Neural progenitor cell (in vitro differentiated cells): Measurements from ENCODE around the gene DIO3. TPM values are rescaled to one million over a fixed set of nuclear protein-coding genes. Genes with fewer than 3 reads are reported as not detected.

Experiments used
- DNase-seq: peaks from one replicate; pipeline ENCODE4 v3.0.0-alpha.2; 2016; ENCODE audit warnings: low spot score
- H2AFZ ChIP-seq: fragments of 200-600 bp; sonication (generic); replicated peaks from 2 replicates; pipeline ENCODE4 v1.6.1; 2016; ENCODE audit warnings: antibody characterized with exemption
- H3F3A ChIP-seq: fragments of 200-600 bp; sonication (generic); 2 replicates; pipeline ENCODE4 v1.6.1; 2016; ENCODE audit warnings: antibody characterized with exemption, low read depth
- H3K27ac ChIP-seq: fragments of 200-600 bp; sonication (generic); 2 replicates; pipeline ENCODE4 v1.5.1; 2016; ENCODE audit warnings: mild to moderate bottlenecking
- H3K27me3 ChIP-seq: fragments of 200-600 bp; sonication (generic); 2 replicates; pipeline ENCODE4 v1.6.1; 2016; ENCODE audit warnings: mild to moderate bottlenecking, moderate library complexity
- H3K36me3 ChIP-seq: fragments of 200-600 bp; sonication (generic); 2 replicates; pipeline ENCODE4 v1.5.1; 2016
- H3K4me1 ChIP-seq: fragments of 200-600 bp; sonication (generic); 2 replicates; pipeline ENCODE4 v1.6.1; 2016; ENCODE audit warnings: mixed run types
- H3K4me2 ChIP-seq: fragments of 200-600 bp; sonication (generic); 2 replicates; pipeline ENCODE4 v1.6.1; 2016
- H3K4me3 ChIP-seq: fragments of 200-600 bp; sonication (generic); 2 replicates; pipeline ENCODE4 v1.5.1; 2016
- H3K79me2 ChIP-seq: fragments of 200-600 bp; sonication (generic); 2 replicates; pipeline ENCODE4 v1.6.1; 2016; ENCODE audit warnings: low read depth
- H3K9ac ChIP-seq: fragments of 200-600 bp; sonication (generic); 2 replicates; pipeline ENCODE4 v1.6.1; 2016
- H3K9me3 ChIP-seq: fragments of 200-600 bp; sonication (generic); 2 replicates; pipeline ENCODE4 v1.5.1; 2016; ENCODE audit warnings: low read depth
- H4K20me1 ChIP-seq: fragments of 200-600 bp; sonication (generic); 2 replicates; pipeline ENCODE4 v1.6.1; 2016; ENCODE audit warnings: low read depth
- H3K27ac Mint-ChIP-seq: 3 replicates; pipeline ENCODE4 v1.8.0; 2021; ENCODE audit warnings: mixed read lengths
- H3K27me3 Mint-ChIP-seq: 2 replicates; pipeline ENCODE4 v1.8.0; 2022; ENCODE audit warnings: low read depth, mild to moderate bottlenecking, inconsistent platforms, moderate library complexity, mixed read lengths; ENCODE audit not compliant: insufficient read depth
- H3K36me3 Mint-ChIP-seq: 3 replicates; pipeline ENCODE4 v1.8.0; 2021; ENCODE audit warnings: mixed read lengths
- H3K4me1 Mint-ChIP-seq: 3 replicates; pipeline ENCODE4 v1.8.0; 2021; ENCODE audit warnings: mixed read lengths
- H3K4me3 Mint-ChIP-seq: 3 replicates; pipeline ENCODE4 v1.8.0; 2021; ENCODE audit warnings: mild to moderate bottlenecking, moderate library complexity, mixed read lengths
- H3K9me3 Mint-ChIP-seq: 3 replicates; pipeline ENCODE4 v1.8.0; 2020; ENCODE audit warnings: mixed read lengths
- CTCF ChIP-seq: fragments of 200-600 bp; sonication (generic); IDR thresholded peaks from 2 replicates; pipeline ENCODE4 v1.5.1; 2017; ENCODE audit warnings: antibody characterized with exemption, mild to moderate bottlenecking
- EZH2 ChIP-seq: fragments of 200-600 bp; sonication (generic); IDR thresholded peaks from 2 replicates; pipeline ENCODE4 v1.6.1; 2017; ENCODE audit warnings: antibody characterized with exemption, mild to moderate bottlenecking, moderate library complexity
- EZH2phosphoT487 ChIP-seq: fragments of 200-600 bp; sonication (generic); IDR thresholded peaks from 2 replicates; pipeline ENCODE4 v1.6.1; 2017; ENCODE audit warnings: antibody characterized with exemption
- total RNA-seq: library from RNA; depleted of rRNA; stranded (reverse); fragments of >200 nt; gene quantifications from 2 replicates; pipeline ENCODE4 v1.2.3, GENCODE V29; 2015; ENCODE audit warnings: low replicate concordance

The DIO3 gene
- total RNA-seq, 1 donor from 2014 or later: 0.90 TPM

DNA sequence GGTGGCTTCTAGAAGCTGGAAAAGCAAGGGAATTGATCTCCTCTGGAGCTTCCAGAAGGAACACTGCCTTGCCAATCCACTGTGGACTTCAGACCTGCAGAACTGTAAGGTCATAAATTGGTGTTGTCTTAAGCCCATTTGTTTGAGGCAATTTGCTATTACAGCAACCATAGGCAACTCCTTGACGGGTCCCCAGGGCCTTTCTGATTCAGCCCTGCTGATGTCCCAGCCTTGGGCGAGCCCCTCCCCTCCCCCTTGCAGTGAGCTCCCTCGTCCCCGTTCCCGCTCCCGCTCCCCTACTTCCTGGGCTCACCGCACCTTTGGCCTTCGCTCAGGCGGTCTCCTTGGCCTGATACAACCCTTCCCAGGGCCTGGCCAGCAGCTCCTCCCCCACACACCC is 18.9 kb upstream of the DIO3 start:
- Histone ChIP-seq H4K20me1 (no peaks in the 10 kb centered on the region), H3K79me2 (no peaks in the 10 kb centered on the region), H3K9me3 (no peaks in the 10 kb centered on the region), H3K36me3 (no peaks in the 10 kb centered on the region), H3K4me2 (no peak overlapping the region), H3K27ac (no peak overlapping the region), H3F3A (no peaks in the 10 kb centered on the region), H3K9ac (no peak overlapping the region), H3K4me3 (no peak overlapping the region), H3K4me1 (peaks cover 9% of the 10 kb centered on the region), H3K27me3 (no peaks in the 10 kb centered on the region), H2AFZ (no peak overlapping the region)
- Mint-ChIP-seq H3K4me3 (no peak overlapping the region), H3K27me3 (peaks cover 9% of the 10 kb centered on the region), H3K36me3 (no peaks in the 10 kb centered on the region), H3K27ac (no peak overlapping the region), H3K4me1 (peaks cover 5% of the 10 kb centered on the region), H3K9me3 (peaks cover 2% of the 10 kb centered on the region)
- no peak for TF ChIP-seq EZH2
- TF ChIP-seq CTCF: no peak
- no peak for TF ChIP-seq EZH2phosphoT487
- DNase-seq: no peak

DNA sequence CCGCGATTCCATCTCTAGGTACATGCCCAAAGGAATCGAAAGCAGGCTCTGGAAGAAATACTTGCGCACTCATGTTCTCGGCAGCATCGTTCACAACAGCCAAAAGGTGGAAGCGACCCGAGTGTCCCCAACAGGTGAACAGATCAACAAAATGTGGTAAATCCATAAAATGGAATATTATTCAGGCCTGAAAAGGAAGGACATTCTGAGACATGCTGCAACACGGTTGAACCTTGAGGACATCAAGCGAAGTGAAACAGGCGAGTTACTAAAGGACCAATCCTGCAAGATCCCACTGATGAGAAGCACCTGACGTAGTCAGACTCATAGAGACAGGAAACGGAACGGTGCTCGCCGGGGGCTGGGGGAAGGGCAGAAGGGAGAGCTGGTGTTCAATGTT is 17.5 kb upstream of the DIO3 start:
- no peak overlapping the region for H3K9ac ChIP-seq
- peaks cover 6% of the 10 kb centered on the region for H3K27me3 Mint-ChIP-seq

DNA sequence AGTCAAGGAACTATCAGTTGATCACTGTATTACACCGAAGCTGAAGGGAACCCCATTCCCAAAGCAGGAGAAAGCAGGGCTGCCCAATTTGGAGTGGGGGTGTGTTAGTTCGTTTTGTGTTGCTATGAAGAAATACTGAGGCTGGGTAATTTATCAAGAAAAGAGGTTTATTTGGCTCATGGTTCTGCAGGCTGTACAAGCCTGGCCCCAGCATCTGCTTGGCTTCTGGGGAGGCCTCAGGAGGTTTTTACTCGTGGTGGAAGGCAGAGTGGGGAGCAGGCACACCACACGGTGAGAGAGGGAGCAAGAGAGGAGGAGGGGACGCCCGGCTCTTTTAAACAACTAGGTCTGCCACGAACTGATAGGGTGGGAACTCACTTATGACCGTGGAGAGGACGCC is 16.7 kb upstream of the DIO3 start:
- Histone ChIP-seq H3K79me2 (no peaks in the 10 kb centered on the region), H3K4me1 (peaks cover 8% of the 10 kb centered on the region), H3K9me3 (no peaks in the 10 kb centered on the region), H3K4me2 (no peak overlapping the region), H2AFZ (no peak overlapping the region), H3K36me3 (no peaks in the 10 kb centered on the region), H3K27ac (no peak overlapping the region), H3K9ac (no peak overlapping the region), H3K27me3 (no peaks in the 10 kb centered on the region), H4K20me1 (no peaks in the 10 kb centered on the region), H3K4me3 (no peak overlapping the region), H3F3A (no peaks in the 10 kb centered on the region)
- Mint-ChIP-seq H3K27me3 (peaks cover 6% of the 10 kb centered on the region), H3K36me3 (no peaks in the 10 kb centered on the region), H3K4me1 (peaks cover 5% of the 10 kb centered on the region), H3K4me3 (no peak overlapping the region), H3K27ac (peak overlapping the region; percentile 58), H3K9me3 (peaks cover 2% of the 10 kb centered on the region)
- TF ChIP-seq EZH2phosphoT487 (no peak), CTCF (no peak), EZH2 (no peak)
- DNase-seq: no peak

More for the DNA sequence above, 17.5 kb upstream of the DIO3 start:
- Histone ChIP-seq H3K79me2 (no peaks in the 10 kb centered on the region), H3K4me3 (no peak overlapping the region), H3K27ac (no peak overlapping the region), H3K4me2 (no peak overlapping the region), H3K27me3 (no peaks in the 10 kb centered on the region), H3F3A (no peaks in the 10 kb centered on the region), H4K20me1 (no peaks in the 10 kb centered on the region), H2AFZ (no peak overlapping the region), H3K4me1 (peaks cover 9% of the 10 kb centered on the region), H3K9me3 (no peaks in the 10 kb centered on the region), H3K36me3 (no peaks in the 10 kb centered on the region)
- Mint-ChIP-seq H3K27ac (no peak overlapping the region), H3K4me3 (no peak overlapping the region), H3K9me3 (peaks cover 2% of the 10 kb centered on the region), H3K4me1 (peaks cover 5% of the 10 kb centered on the region), H3K36me3 (no peaks in the 10 kb centered on the region)
- DNase-seq: no peak
- TF ChIP-seq EZH2phosphoT487: no peak
- no peak for TF ChIP-seq EZH2
- TF ChIP-seq CTCF: no peak
